GM03348 (cell line): ENCODE data around the gene NOM1.

Source experiments
- DNase-seq: peaks from one replicate; pipeline ENCODE4 v3.0.0; 2012; ENCODE audit warnings: low spot score

Gene NOM1

DNA sequence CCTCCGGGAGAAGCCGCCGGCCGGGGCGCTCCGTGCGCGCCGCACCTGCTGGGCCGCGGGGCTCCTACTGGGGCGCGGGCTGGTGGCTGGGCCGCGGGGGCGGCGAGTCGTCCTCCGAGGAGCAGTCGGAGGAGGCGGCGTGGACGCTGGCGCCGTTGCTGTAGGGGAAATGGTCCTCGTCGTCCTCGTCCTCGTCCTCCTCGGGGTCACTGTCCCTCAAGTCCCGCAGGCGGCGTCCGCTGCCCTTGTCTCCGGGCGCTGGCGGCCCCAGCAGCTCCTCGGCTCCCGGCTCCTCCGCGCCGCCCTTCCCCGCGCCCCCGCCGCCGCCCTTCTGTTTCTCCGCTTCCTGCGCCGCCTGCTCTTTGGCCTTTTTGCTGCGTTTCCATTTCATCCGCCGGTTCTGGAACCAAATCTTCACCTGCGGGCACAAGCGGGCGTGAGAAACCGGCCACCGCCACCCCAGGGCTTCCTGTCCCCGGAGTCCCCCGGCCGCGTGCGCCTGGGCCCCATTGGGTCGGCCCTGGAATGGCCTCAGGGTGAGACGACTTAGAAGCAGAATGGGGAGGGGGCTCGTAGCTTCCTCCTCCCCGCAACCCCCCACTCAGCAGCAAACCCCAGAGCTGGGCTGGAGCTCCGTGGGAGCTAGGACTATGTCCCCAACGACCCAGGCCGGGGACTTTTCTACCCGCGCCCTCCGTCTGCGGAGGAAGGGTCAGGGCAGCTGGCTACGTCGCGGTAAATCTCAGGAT is 56.1 kb downstream of the NOM1 start:
- DNase-seq: no peak

DNA sequence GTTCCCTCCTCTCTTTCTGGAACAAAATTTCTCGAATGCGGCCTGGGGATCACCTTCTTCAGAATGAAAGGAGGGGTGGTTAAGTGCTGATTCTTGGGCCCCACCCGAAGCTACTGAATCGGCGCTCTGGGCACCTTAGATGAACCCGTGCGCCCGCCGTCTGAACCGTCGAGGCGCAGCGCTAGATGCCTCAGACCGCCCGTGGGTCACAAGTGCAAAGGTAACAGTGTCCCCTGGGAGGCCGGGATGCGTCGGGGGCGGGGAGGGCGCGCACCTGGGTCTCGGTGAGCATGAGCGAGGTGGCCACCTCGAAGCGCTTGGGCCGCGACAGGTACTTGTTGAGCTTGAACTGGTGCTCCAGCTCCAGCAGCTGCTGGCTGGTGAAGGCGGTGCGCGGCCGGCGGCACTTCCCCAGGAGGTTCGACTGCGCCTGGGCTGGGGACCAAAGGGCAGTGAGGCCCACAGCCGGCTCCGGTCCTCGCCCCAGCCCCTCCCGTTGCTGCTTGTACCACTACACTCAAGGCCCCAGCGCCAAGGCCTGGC is 56.8 kb downstream of the NOM1 start:
- DNase-seq: no peak

DNA sequence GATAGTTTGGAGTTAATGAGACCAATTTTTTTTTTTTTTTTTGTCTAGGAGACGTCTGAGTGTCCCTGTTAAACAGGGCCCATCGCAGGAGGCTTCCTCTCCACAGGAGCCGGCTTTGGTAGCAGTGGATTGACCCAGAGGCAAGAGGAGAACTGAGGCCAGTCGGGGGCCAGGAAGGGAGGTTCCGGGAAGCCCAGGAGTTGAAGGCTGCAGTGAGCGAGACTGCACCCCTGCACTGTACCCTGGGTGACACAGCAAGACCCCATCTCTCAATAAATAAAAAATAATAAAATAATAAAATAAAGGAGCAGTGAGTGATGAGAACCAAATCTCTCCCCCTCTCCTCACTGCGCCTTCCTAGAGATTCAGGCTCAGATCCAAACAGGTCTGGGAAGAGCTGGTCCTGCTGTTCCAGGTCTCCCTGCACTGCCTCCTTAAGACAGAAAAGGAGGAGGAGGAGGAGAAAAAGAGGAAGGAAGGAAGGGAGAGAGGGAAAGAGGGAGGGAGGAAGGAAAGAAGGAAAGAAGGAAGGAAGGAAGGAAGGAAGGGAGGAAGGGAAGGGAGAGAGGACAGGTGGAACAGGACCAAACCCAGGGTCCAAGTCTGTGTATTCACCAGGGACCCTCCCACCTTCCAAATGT is 57.4 kb downstream of the NOM1 start:
- no peak for DNase-seq

DNA sequence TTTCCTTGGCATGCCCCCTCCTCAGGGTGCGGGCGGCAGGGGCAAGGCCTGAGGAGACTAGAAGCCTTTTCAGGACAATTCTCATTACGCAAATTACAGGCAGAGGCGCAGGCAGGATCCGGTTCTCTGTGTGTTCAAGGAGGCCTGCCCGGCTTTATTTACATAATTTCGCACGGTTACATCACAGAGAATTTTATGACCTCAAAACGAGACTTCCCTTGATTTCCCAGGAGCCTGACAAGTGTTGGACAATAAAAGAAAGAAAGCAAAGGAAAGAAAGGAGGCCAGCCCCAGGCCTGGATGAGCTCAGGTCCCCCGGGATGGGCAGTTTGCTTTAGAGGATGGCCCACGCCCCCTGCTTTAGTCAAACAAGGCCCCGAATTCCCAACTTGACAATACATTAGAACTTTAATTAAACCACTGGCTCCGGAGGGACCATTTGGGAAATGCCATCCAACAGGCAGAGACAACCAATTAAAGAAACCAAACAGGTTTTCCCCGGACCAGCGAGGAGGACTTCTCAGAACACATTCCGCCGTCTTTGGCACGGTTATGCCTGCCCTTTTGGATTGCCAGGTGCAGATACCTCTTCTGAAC is 58.1 kb downstream of the NOM1 start:
- no peak for DNase-seq

DNA sequence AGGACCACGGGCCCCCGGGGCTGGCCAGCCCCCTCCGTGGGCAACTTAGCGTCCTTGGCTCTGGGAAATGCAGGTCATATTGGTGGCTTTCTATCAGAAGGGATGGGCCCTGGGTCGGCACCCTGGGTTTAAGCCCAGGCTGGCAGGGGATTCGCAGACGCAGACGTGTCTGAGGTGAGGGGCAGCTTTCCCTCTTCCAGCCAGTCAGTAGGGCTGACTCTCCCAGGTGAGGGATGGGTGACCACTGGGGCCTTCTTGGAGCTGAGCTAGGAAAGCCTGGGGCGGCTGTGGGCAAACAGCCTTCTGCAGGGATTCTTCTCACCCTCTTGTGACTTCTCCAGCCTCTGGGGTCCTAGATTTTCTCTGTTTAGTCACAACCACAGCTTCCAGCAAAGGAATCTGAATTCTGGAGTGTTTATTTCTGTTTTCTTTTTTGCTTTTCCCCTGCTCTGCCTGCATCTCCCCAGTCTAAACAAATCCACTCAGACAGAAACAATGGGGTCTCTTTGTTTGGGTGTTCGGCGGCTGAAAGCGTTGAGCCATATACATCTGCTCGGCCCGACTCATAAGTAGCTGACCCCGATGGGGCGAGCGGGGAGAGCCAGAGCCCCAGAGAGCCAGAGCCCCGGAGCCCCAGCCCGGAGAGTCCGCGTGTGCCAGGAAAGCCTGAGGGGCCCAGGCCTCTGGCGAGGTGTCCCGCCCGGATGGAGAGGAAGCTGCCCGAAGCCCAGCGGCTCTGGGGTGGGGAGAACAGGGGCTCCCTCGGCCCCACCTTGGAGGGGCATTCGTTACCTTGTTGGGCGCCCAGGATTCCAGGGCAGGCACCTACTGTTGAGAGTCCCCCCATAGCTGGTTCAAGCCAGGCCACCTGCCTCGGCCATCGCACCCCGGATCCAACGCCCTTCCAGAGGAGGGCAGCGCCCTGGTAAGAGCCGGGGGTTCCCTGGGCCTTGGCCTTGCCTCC is 59.0 kb downstream of the NOM1 start:
- no peak for DNase-seq

DNA sequence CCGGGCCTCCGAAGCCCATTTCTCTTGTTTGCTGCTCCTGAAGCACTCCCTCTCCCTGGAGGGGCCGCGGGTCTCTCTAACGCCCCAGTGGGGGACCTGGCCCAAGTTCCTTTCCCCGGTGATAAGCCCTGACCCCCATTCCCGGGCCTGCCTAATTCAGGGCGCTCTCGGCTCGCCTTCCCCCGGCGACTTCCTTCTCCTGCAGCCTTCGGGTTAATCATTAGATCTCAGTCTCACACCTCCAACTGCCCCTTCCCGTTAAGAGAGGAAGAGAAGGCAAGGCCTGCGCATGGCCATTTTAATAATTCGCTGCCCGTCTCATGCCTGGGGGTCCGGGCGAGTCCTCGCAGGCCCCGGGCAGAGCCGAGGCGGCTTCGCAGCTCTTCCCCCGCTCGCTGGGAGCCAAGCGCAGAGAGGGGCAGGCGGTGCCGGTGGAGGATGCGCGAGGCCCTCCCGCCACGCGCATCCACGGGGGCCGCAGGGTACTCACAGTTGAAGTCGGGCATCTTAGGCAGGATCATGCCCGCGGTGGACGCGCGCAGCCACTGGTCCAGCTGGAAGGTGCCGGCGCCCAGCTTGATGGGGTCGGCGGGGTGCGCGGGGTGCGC is 59.8 kb downstream of the NOM1 start:
- no peak for DNase-seq

DNA sequence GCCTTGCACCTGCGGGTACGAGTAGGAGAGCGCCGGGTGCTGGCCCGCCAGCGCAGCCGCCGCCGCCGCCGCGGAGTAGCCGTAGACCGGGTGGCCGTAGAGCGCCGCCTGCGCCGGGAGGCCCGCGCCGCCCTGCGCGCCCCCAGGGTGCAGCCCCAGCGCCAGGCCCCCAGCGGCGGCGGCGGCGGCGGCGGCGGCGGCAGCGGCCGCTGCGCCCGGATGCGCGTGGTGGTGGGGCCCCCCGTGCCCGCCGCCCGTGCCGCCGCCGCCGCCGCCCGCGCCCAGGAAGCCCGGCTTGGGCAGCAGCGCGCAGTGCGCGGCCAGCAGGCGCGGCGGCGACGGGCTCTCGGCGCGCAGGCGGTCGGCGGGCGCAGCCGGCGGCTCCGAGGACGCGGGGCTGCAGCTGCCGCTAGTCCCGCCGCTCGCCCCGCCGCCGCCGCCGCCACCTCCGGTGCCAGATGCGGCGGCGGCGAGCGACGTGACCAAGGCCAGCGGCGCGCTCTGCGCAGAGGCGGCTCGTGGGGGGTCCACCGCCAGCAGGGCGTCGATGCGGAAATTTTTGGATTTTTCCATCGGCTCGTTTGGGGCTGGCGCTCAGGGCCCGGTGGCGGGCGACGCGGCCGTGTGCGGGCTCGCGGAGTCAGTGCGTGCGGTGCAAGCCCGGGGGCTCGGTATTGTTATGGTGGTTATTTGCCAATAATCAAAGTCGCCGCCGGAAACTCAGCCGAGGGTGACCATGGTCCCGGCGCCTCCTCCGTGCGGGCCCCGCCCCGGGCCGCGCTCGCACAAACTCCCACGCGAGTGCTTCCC is 60.5 kb downstream of the NOM1 start:
- DNase-seq: no peak

DNA sequence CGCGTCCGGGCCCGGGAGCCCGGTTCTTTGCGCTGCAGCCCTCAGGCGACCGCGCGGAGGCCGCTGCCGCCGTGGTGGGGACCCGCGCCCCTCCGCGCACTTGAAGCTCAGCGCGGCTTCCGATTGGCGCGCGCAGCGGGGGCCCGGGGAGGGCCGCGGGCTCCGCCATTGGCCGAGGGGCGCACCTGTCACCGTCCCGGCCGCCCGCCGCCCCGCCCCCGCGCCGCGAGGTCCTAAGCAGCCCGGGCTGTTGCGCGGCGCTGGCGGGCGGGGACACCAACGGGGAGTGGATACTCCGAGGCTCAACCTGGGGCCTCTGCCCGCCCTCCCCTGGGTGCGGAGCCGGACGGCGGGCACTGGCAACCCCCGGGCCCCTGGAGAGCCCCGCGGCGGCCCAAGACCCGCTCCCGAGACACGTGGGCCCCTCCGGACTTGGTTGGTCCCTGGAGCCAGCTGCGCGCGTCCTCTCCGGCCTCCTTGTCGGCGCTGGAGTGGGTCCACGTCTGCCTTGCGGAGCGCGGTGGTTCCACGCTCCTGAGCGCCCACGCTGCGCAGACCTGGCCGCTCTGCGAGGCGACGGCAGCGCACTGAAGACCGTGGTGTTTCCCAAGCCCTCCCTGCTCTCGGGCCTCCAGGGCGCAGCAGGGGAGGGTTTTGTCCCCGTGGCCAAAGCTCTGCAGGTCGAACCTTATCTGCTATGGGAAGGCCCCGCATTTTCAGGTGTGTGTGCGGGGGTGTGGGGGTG is 61.2 kb downstream of the NOM1 start, which contains the start of gene MNX1:
MNX1 (minus strand) TSS at position 76 of the 745 bp plus-strand sequence. CDS start 313 bp downstream, outside the sequence.
- DNase-seq: no peak

DNA sequence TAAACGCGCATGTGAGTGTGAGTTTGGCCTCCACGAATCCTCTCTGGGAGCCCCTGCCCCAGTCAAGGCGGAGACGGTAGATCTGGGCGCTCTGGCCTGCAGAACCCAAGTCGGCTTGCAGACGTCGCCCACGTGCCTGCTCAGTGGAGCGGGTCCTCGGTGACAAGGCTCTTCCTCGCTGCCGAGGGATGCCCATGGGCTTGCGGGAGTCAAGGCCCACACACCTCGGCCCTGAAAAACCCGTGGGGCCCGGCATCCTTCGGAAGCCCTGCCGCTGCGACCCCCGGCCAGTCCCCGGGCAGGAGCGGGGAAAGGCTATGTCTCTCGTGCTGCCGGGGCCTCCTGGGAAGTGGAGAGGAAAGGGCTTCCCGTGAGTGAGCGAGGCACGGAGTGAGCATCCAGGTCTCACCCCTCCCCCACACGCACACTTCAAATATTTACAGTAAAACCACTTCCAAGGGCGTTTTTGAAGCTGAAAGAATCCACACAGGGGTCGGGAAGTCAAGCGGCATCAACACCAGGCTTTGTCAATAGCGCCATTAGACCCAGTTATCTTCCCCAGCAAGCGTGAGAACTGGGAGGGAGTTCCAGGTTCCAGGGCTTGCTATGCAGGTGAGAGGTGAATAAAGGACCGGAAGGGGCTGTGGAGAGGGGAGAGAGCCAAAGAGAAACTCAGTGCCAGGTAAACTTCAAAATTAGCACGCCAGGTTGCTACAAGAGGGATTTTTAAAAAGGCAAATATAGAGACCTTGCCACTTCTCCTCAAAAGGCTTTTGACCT is 62.0 kb downstream of the NOM1 start:
- no peak for DNase-seq

DNA sequence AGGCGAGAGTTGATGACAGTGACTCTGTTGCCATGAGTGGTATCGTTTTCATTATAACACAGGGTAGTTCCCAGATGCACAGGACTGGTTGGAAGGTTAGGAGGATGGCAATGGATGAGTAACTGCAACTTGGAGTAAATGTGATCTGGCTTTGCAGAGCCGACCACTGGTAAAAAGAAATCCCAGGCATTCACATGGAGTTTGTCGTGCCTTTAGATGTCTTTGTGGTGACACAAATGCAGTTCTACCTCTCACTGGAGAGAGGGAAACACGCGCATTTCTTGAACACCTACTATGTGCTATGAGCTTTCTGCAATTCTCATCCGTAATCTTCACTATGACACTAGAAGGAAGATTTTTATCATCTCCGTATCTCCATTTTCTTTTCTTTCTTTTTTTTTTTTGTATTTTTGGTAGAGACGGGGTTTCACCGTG is 62.6 kb downstream of the NOM1 start:
- DNase-seq: no peak

DNA sequence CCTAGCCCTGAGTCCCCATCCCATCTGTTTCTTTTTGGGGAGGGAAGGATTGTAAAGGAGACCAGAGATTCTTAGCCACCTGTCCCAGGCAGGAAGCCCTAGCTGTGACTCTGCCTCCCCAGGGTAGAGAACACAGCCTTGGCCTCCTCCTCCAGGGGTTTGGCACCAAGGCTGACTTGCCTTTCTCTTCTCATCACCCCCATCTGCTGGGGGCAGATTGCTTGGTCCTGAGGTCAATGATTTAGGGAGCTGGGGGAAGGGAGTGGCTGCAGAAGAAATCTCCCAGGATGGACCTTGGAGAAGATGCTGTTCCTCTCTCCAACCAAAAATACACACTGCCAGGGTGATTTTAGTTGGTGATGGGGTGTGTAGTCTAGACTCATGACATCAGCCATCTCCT is 63.6 kb downstream of the NOM1 start:
- DNase-seq: no peak

DNA sequence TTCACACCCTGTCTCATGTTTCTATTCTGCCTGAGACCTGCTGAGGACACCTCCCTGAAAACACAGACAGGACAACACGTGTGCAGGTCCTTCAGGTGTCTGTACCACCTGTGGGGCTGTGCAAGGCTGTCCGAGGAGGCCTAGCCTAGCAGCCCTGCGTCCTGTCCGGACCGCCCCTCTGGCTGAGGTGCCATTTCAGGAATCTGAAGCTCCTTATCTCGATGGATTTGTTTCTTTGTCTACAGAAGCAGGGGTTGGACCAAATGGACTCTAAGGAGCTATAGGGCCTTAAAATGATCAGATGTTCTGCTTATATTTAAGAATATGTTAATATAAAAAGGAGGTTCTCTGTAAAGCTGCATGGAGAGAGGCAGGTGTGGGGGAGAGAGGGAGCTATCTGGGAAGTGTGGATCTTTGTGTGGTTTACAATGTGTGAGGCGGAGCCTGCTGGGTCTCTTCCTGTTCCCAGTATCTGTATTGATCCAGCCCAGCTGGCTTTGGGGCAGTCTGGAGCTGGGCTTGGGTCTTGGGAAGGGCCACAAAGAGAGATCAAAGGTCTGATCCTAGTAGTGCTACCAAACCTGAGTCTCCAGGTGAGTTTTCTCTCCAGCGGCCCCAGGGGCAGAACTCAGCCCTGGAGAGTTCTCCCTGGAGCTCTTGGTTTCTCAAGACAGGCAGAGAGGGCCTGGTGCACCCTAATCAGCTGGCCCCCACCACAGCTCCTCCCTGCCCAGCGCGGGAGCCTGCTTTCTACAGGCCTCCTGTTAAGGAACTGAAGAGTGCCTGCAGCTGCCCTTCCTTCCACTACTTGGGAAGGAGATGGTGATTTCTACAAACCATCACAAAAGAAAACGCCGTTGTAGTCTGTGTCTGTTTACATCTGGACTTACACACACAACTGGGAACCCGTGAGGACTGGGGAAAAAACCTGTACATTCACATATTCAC is 64.4 kb downstream of the NOM1 start:
- DNase-seq: no peak

DNA sequence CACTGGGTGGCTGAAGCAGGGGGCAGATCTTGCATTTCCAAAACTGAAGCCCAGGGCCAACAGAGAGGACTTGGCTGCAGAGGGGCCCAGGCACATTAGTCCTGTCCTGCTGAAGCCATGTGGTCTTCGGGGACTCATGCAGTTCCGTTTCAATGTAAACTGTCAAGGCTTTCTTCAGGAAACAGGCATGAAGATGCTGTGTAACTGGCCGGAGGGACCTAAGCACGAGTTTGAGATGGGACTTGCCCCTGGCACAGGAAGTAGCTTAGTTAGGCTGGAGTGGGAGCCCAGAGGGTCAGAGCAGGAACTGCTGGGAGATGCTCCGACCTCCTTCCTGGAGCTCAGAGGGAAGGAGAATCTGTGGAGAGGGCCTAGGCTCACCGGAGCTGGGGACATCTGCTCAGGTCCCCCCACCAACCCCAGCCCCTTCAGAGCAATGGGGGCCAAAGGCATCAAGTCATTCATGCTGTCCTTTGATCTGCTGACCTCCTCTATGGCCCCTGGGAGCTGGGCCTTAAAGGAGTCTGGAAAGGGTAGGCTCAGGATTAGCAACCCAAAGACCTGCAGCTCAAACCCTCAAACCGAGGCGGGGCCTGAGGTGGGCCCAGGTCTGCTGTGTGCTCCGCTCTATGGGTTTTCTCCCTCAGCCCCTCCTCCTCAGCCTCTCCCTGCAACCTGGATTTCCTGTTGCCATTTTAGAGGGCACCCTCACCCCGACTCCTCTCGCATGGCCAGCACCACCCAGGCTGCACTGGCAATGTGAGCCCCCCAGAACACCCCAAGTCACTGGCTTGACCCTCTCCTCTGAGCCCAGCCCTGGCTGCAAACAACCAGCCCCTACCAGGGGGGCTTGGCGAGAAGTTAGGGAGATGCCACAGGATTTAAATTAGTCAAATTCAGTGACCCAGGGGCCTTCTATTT is 65.4 kb downstream of the NOM1 start:
- no peak for DNase-seq

DNA sequence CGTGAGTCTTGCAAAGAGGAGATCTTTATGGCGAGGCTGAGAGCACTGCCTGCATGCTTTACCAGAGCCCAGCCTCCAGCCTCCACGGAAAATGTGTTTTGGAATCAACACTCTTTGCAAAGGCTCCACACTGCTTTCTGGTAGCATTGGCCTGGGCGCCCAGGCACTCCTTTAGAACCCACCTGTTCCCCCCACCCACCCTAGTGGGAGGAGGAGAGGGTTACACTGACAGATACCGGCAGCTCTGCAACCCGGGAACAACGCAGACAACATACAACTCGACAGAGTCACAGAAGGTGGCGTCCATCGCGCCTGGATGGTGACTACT is 66.5 kb downstream of the NOM1 start:
- DNase-seq: no peak

DNA sequence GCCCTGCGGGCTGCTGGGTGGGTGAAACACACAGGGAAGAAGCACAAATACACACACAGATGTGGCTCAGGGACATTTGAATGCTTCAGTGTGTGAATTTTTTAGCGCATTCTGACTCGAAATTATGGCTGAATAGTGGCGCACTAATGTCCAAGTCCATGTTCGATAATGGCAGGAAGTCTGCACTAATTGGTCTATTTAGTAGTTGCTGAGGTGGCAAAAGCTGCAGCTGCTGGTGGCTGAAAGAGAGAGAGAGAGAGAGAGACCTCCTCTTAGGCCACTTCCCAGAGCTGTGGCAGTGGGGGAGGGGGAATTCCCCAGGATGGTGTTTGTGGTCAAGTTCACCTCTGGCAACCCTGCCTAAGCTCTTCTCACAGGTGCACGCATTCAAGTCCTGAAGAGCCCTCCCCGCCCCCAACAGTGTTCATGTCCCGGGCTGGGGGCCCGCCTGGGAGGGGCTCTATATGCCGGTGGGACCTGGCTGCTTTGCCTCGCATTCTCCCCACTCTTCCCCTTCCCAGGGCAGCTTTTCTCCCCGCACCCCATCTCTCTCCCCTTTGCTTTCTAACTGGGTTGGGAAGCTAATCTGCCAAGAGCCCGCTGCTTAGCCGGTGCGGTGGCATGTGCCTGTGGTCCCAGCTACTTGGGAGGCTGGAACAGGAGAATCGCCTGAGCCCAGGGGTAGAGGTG is 67.0 kb downstream of the NOM1 start:
- DNase-seq: no peak

DNA sequence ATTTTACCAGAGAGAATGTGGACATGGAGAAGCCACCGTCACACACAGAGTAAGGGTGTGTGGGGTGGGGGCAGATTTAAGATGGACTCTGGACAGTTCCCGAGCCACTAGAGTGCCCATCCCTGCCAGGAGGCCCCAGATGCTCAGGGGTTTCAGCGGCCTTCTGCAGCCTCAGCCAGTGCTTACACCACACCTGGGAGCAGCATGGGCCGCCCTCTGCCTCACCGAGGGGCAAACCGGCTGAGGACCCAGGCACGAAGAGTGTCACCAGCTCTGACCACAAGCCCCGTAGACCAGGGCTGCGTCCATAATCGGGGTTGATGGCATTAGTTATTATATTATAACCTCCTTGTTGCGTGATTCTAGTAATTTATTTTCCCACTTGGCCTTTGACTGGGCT is 67.6 kb downstream of the NOM1 start:
- DNase-seq: no peak
